Lower leg skin (tissue), 3 donors: ENCODE data around the gene H6PD.

ENCODE experiments used
- CTCF ChIP-seq, 3 donors: fragments of 450-650 bp; IDR thresholded peaks; one replicate each; pipeline ENCODE4 v1.5.1; 2016; ENCODE audit warnings: antibody characterized with exemption in 3 of 3, mild to moderate bottlenecking in 3 of 3, moderate library complexity in 2 of 3
- POLR2A ChIP-seq, 2 donors: fragments of 450-650 bp; IDR thresholded peaks; one replicate each; pipeline ENCODE4 v1.6.1; 2016 to 2017; ENCODE audit warnings: antibody characterized with exemption in 2 of 2, mild to moderate bottlenecking in 1 of 2, moderate library complexity in 1 of 2

- TF ChIP-seq POLR2A (IDR thresholded peaks at IDR 0.05) (no peak), CTCF (IDR thresholded peaks at IDR 0.05) (no peak)
Measured at GRCh38 chr1:9270290-9270883, 35.8 kb downstream of the H6PD start.
